ENCODE measurements around the gene CREBZF. TPM values are rescaled to one million over a fixed set of nuclear protein-coding genes. Genes with fewer than 3 reads are reported as not detected.
A peak's percentile ranks its signal among the peaks of the same experiment; 100 is the strongest.

The CREBZF gene
- total and polyA plus RNA-seq, 9 of the 15 experiments (the other 6 are each of a cell fraction or from before 2014, with no cell fraction given), result 7.2 to 70.2 (median 40.5) TPM

DNA sequence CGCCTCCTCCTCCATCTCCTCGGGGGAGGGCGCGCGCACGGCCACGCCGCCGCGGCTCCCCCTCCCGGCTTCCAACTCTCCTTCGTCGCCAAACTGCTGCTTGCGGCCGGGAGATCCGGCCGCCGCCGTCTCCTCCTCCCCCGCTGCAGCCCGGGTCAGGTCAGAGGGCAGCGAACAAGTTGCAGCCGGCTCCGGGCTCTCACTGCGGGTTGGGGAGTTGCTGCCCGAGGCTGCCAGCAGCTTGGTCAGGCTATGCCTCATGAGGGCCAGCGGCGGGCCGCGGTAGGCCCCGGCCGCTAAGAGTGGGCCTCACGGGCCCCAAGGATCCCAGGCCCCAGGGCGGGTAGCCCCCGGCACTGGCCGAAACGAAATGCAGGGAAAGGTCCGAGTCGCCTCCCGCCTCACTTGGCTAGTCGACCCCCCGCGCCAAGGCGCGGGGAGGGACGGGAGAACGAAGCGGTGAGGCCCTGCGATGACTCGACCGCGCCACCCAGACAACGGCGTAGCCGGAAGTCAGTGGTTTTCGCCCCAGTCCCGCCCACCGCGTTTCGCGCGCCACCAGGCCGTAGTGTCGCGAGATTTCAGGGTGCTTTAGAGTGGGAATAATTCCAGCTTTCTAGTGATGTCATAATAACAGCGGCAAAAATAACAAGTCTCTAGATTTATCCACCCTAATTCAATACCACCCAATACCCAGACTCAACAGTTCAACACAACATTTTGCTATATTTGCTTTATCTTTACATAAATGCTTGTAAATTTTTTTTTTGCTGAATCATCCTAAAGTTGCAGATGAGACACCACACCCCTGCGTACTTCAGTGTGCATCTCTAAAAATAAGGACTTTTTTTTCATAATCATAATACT is at the start of gene CREBZF (continued):
- TF ChIP-seq RBM25 (IDR thresholded peaks at IDR 0.05; ENCODE audit: low read depth, low read length, severe bottlenecking), result peak; percentile 29
- TF ChIP-seq, protein P1, sequence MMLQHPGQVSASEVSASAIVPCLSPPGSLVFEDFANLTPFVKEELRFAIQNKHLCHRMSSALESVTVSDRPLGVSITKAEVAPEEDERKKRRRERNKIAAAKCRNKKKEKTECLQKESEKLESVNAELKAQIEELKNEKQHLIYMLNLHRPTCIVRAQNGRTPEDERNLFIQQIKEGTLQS (IDR thresholded peaks at IDR 0.05), result peak; percentile 84
- TF ChIP-seq, protein P1 (CRISPR knock-in tag; conservative IDR thresholded peaks at IDR 0.05), result 0 out of 2 replicates have a peak, but pooled peaks have one; percentile 67
- TF ChIP-seq MAFG (tag; conservative IDR thresholded peaks at IDR 0.05), result peak; percentile 99
- TF ChIP-seq E2F3 (CRISPR knock-in tag; IDR thresholded peaks at IDR 0.05), result peak; percentile 75
- no peak for TF ChIP-seq NR2C2 (CRISPR knock-in tag; IDR thresholded peaks at IDR 0.05)
- peak; percentile 94 for TF ChIP-seq NR2C2 (tag; IDR thresholded peaks at IDR 0.05)
- TF ChIP-seq, protein P2, sequence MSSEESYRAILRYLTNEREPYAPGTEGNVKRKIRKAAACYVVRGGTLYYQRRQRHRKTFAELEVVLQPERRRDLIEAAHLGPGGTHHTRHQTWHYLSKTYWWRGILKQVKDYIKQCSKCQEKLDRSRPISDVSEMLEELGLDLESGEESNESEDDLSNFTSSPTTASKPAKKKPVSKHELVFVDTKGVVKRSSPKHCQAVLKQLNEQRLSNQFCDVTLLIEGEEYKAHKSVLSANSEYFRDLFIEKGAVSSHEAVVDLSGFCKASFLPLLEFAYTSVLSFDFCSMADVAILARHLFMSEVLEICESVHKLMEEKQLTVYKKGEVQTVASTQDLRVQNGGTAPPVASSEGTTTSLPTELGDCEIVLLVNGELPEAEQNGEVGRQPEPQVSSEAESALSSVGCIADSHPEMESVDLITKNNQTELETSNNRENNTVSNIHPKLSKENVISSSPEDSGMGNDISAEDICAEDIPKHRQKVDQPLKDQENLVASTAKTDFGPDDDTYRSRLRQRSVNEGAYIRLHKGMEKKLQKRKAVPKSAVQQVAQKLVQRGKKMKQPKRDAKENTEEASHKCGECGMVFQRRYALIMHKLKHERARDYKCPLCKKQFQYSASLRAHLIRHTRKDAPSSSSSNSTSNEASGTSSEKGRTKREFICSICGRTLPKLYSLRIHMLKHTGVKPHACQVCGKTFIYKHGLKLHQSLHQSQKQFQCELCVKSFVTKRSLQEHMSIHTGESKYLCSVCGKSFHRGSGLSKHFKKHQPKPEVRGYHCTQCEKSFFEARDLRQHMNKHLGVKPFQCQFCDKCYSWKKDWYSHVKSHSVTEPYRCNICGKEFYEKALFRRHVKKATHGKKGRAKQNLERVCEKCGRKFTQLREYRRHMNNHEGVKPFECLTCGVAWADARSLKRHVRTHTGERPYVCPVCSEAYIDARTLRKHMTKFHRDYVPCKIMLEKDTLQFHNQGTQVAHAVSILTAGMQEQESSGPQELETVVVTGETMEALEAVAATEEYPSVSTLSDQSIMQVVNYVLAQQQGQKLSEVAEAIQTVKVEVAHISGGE (CRISPR knock-in tag; IDR thresholded peaks at IDR 0.05), result 0 out of 6 replicates have a peak, but pooled peaks of 1 of the 3 experiments have one; percentile 31
- 0 out of 2 replicates have a peak, but pooled peaks have one; percentile 64 for TF ChIP-seq GATAD2A (IDR thresholded peaks at IDR 0.05)
- TF ChIP-seq DACH1 (IDR thresholded peaks at IDR 0.05; ENCODE audit: partially characterized antibody), result peak; percentile 19
- TF ChIP-seq ASH1L (IDR thresholded peaks at IDR 0.05; ENCODE audit: borderline replicate concordance, low read depth, partially characterized antibody), result no peak
- TF ChIP-seq ZNF57 (CRISPR knock-in tag; IDR thresholded peaks at IDR 0.05), result no peak
- no peak for TF ChIP-seq FOXA1 (IDR thresholded peaks at IDR 0.05; ENCODE audit: borderline replicate concordance)
- peak; percentile 76 for TF ChIP-seq FOSL1 (tag; conservative IDR thresholded peaks at IDR 0.05)
- TF ChIP-seq SMARCC2 (IDR thresholded peaks at IDR 0.05; ENCODE audit: low read depth), result peak; percentile 81; the same call in 1 of the 2 replicates
- TF ChIP-seq RBFOX2 (IDR thresholded peaks at IDR 0.05; ENCODE audit: low read depth, low read length), result peak; percentile 96
- TF ChIP-seq ARID2 (IDR thresholded peaks at IDR 0.05), result no peak
- no peak for TF ChIP-seq BRD9 (IDR thresholded peaks at IDR 0.05; ENCODE audit: low read depth, partially characterized antibody)
- no peak for TF ChIP-seq ZFP30 (CRISPR knock-in tag; IDR thresholded peaks at IDR 0.05; ENCODE audit: borderline replicate concordance)
- peak; percentile 82 for TF ChIP-seq ARHGAP35 (IDR thresholded peaks at IDR 0.05; ENCODE audit: partially characterized antibody)
- TF ChIP-seq, protein P3, sequence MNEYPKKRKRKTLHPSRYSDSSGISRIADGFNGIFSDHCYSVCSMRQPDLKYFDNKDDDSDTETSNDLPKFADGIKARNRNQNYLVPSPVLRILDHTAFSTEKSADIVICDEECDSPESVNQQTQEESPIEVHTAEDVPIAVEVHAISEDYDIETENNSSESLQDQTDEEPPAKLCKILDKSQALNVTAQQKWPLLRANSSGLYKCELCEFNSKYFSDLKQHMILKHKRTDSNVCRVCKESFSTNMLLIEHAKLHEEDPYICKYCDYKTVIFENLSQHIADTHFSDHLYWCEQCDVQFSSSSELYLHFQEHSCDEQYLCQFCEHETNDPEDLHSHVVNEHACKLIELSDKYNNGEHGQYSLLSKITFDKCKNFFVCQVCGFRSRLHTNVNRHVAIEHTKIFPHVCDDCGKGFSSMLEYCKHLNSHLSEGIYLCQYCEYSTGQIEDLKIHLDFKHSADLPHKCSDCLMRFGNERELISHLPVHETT (CRISPR knock-in tag; conservative IDR thresholded peaks at IDR 0.05 in 1 of 2, IDR thresholded peaks at IDR 0.05 in 1 of 2), result peak in 1 of 2 experiments; percentile 78; a peak in 1 of 4 replicates

Measured in K562 (cell line).